ENCODE results near the gene KRTAP12-2. TPM values are rescaled to one million over a fixed set of nuclear protein-coding genes. Genes with fewer than 3 reads are reported as not detected.
"Not testable (repeated sequence)": the region's sequence is repeated elsewhere in the genome, so short reads cannot be mapped to it uniquely, and the experiment has no call there.

Gene KRTAP12-2
- total RNA-seq, 1 experiment from 2014 or later = not detected

DNA sequence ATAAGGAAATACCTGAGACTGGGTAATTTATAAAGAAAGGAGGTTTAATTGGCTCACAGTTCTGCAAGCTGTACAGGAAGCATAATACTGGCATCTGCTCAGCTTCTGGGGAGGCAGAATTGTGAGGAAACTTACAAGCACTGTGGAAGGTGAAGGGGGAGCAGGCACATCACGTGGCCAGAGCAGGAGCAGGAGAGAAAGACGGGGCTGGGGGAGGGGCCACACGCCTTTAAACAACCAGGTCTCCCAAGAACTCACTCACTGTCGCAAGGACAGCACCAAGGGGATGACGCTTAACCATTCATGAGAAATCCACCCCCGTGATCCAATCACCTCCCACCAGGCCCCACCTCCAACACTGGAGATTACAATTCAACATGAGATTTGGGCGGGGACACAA, 5.2 kb downstream of the KRTAP12-2 start:
- POLR2A ChIA-PET, H3K9me3 Mint-ChIP-seq: not testable (repeated sequence)

DNA sequence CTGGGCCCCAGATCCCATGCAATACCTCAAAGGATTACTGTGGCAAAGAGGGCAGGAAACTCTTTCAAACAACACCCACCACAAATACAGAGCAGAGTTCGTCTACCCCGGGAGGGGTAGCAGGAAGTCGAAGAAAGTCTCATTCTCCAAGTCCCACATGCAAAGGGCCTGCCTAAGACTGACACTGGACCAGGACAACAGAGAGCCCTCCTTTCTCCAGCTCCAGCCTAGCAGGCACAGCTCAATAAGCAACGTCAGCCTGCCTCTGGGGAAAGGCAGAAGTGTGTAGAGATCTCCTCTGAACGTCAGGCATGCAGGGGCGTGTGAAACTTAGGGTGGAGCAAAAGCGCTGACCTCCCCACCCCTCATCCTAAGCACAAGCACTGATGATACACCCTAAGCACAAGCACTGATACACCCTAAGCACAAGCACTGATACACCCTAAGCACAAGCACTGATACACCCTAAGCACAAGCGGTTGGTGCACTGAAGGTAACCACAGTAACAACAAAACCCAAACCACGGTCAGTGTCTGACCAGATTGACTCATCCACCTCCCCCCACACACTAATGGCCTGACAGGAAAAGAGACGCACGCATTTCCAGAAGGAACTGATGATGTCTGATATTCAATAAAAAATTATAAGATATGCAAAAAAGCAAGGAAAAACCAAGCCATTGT, 7.7 kb downstream of the KRTAP12-2 start:
- peaks cover 4% of the 10 kb centered on the region; the same call in 1 of the 2 replicates for H3K27me3 Mint-ChIP-seq (ENCODE audit: low read depth)
- no peak overlapping the region for H3K4me3 Mint-ChIP-seq
- peaks cover 18% of the 10 kb centered on the region for H3K9me3 Mint-ChIP-seq
- TF ChIP-seq, protein P1, sequence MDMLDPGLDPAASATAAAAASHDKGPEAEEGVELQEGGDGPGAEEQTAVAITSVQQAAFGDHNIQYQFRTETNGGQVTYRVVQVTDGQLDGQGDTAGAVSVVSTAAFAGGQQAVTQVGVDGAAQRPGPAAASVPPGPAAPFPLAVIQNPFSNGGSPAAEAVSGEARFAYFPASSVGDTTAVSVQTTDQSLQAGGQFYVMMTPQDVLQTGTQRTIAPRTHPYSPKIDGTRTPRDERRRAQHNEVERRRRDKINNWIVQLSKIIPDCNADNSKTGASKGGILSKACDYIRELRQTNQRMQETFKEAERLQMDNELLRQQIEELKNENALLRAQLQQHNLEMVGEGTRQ (CRISPR knock-in tag; IDR thresholded peaks at IDR 0.05) = no peak
- TF ChIP-seq EMX1 (CRISPR knock-in tag; IDR thresholded peaks at IDR 0.05) (no peak), NR1H2 (CRISPR knock-in tag; IDR thresholded peaks at IDR 0.05) (no peak), GABPB1 (CRISPR knock-in tag; IDR thresholded peaks at IDR 0.05) (no peak), RELA (CRISPR knock-in tag; IDR thresholded peaks at IDR 0.05; ENCODE audit: borderline replicate concordance) (no peak), TEAD1 (CRISPR knock-in tag; IDR thresholded peaks at IDR 0.05) (no peak), GTF2I (CRISPR knock-in tag; conservative IDR thresholded peaks at IDR 0.05) (no peak), SMAD4 (CRISPR knock-in tag; IDR thresholded peaks at IDR 0.05) (no peak), FOXJ3 (CRISPR knock-in tag; IDR thresholded peaks at IDR 0.05; ENCODE audit: borderline replicate concordance) (no peak)
- peaks cover 39% of the 10 kb centered on the region for H3K4me1 Mint-ChIP-seq
- ChIA-PET POLR2A (no interaction called here), CTCF (no interaction called here)
- peak; percentile 45; the same call in 1 of the 2 replicates for ATAC-seq
- peak overlapping the region; percentile 69 for H3K27ac Mint-ChIP-seq
- DNase-seq (ENCODE audit: low spot score) = no peak
- H3K36me3 Mint-ChIP-seq = peaks cover 20% of the 10 kb centered on the region

More for the DNA sequence above, 5.2 kb downstream of the KRTAP12-2 start:
- H3K4me1 Mint-ChIP-seq = peaks cover 39% of the 10 kb centered on the region
- H3K36me3 Mint-ChIP-seq = peaks cover 12% of the 10 kb centered on the region
- DNase-seq (ENCODE audit: low spot score) (peak; percentile 70), ATAC-seq (peak; percentile 86)
- peak overlapping the region; percentile 90 for H3K27ac Mint-ChIP-seq
- CTCF ChIA-PET; H3K4me3 Mint-ChIP-seq; H3K27me3 Mint-ChIP-seq (ENCODE audit: low read depth): not testable (repeated sequence)
- TF ChIP-seq, protein P1 (CRISPR knock-in tag; IDR thresholded peaks at IDR 0.05) = peak; percentile 92
- TF ChIP-seq, protein P2, sequence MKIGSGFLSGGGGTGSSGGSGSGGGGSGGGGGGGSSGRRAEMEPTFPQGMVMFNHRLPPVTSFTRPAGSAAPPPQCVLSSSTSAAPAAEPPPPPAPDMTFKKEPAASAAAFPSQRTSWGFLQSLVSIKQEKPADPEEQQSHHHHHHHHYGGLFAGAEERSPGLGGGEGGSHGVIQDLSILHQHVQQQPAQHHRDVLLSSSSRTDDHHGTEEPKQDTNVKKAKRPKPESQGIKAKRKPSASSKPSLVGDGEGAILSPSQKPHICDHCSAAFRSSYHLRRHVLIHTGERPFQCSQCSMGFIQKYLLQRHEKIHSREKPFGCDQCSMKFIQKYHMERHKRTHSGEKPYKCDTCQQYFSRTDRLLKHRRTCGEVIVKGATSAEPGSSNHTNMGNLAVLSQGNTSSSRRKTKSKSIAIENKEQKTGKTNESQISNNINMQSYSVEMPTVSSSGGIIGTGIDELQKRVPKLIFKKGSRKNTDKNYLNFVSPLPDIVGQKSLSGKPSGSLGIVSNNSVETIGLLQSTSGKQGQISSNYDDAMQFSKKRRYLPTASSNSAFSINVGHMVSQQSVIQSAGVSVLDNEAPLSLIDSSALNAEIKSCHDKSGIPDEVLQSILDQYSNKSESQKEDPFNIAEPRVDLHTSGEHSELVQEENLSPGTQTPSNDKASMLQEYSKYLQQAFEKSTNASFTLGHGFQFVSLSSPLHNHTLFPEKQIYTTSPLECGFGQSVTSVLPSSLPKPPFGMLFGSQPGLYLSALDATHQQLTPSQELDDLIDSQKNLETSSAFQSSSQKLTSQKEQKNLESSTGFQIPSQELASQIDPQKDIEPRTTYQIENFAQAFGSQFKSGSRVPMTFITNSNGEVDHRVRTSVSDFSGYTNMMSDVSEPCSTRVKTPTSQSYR (CRISPR knock-in tag; IDR thresholded peaks at IDR 0.05) = peak; percentile 31; the same call in 1 of the 2 replicates
- TF ChIP-seq, protein P3, sequence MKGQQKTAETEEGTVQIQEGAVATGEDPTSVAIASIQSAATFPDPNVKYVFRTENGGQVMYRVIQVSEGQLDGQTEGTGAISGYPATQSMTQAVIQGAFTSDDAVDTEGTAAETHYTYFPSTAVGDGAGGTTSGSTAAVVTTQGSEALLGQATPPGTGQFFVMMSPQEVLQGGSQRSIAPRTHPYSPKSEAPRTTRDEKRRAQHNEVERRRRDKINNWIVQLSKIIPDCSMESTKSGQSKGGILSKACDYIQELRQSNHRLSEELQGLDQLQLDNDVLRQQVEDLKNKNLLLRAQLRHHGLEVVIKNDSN (CRISPR knock-in tag; IDR thresholded peaks at IDR 0.05) = peak; percentile 89

DNA sequence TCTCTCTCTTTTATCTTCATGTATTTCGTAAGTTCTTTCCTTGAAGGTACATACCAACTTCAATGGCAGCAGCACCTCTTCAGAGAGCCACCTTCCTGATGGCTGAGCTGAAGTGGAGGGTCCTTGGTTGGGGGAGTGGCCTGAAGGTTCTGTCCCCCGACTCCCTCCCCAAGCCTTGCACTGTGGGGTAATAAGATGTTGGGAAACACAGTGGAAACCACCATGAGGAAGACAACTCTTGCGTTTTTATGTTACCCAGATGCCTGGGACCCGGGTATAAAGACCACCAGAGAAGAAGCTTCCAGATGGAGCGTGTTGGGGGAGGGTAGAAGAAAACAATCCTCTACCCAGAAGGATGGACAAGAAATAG, 8.2 kb downstream of the KRTAP12-2 start:
- no peak for ATAC-seq
- DNase-seq (ENCODE audit: low spot score) = no peak
- Mint-ChIP-seq H3K27ac (peak overlapping the region; percentile 69), H3K27me3 (ENCODE audit: low read depth) (peaks cover 4% of the 10 kb centered on the region; the same call in 1 of the 2 replicates), H3K36me3 (peaks cover 20% of the 10 kb centered on the region), H3K4me3 (no peak overlapping the region), H3K9me3 (peaks cover 18% of the 10 kb centered on the region), H3K4me1 (peaks cover 39% of the 10 kb centered on the region)
- ChIA-PET CTCF (no interaction called here), POLR2A (no interaction called here)
- TF ChIP-seq GTF2I (CRISPR knock-in tag; conservative IDR thresholded peaks at IDR 0.05) = no peak
- no peak for TF ChIP-seq EMX1 (CRISPR knock-in tag; IDR thresholded peaks at IDR 0.05)
- TF ChIP-seq, protein P4, sequence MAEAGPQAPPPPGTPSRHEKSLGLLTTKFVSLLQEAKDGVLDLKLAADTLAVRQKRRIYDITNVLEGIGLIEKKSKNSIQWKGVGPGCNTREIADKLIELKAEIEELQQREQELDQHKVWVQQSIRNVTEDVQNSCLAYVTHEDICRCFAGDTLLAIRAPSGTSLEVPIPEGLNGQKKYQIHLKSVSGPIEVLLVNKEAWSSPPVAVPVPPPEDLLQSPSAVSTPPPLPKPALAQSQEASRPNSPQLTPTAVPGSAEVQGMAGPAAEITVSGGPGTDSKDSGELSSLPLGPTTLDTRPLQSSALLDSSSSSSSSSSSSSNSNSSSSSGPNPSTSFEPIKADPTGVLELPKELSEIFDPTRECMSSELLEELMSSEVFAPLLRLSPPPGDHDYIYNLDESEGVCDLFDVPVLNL (CRISPR knock-in tag; IDR thresholded peaks at IDR 0.05; ENCODE audit: borderline replicate concordance, low read depth) = no peak
- TF ChIP-seq, protein P5, sequence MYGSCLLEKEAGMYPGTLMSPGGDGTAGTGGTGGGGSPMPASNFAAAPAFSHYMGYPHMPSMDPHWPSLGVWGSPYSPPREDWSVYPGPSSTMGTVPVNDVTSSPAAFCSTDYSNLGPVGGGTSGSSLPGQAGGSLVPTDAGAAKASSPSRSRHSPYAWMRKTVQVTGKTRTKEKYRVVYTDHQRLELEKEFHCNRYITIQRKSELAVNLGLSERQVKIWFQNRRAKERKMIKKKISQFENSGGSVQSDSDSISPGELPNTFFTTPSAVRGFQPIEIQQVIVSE (CRISPR knock-in tag; IDR thresholded peaks at IDR 0.05; ENCODE audit: borderline replicate concordance) = no peak
- TF ChIP-seq ZNF121 (CRISPR knock-in tag; IDR thresholded peaks at IDR 0.05) = no peak
